HepG2 (cell line): Measurements from ENCODE around the gene C14orf132. TPM values are rescaled to one million over a fixed set of nuclear protein-coding genes. Genes with fewer than 3 reads are reported as not detected.

Experiments used
- ATAC-seq: fragments of 200-7000 bp; cut with Tn5 transposase; 3 replicates; pipeline ENCODE4 v1.9.1; 2020; ENCODE audit warnings: mild to moderate bottlenecking, moderate library complexity
- BruUV-seq: library from RNA; stranded (reverse); fragments of 400-500 nt; replicated peaks from 2 replicates; lab custom pipeline; 2021; lab: Mats Ljungman, UMichigan
- CTCF ChIA-PET: fragments of 300-600 bp; formaldehyde crosslinking; extraction: SDS; loops from one replicate; lab custom pipeline; 2021; ENCODE audit warnings: low total read pairs, inconsistent platforms, low intra/inter-chr PET ratio; lab: Yijun Ruan, JAX
- POLR2A ChIA-PET: fragments of 350-600 bp; sonication (Branson Sonifier 250); formaldehyde crosslinking; loops from one replicate; lab custom pipeline; 2020; ENCODE audit warnings: antibody characterized with exemption, inconsistent platforms; lab: Yijun Ruan, JAX
- DNase-seq: peaks from one replicate; pipeline ENCODE4 v3.0.0-alpha.2; 2015; ENCODE audit warnings: low spot score
- FAIRE-seq: peaks from 3 replicates; lab custom pipeline; 2011; peaks lifted over from hg19 to GRCh38; lab: Jason Lieb, UNC
- H2AFZ ChIP-seq: one replicate; pipeline ENCODE4 v1.6.1; 2011; ENCODE audit warnings: low read length, inconsistent platforms
- H3K27ac ChIP-seq: fragments of 300-600 bp; 3 replicates; pipeline ENCODE4 v1.8.0; 2011; ENCODE audit warnings: mixed run types, mild to moderate bottlenecking, mixed read lengths, low read length, inconsistent platforms; ENCODE audit not compliant: insufficient read depth; ENCODE audit errors: extremely low read length
- H3K27me3 ChIP-seq, 2 experiments: fragments of 200-600 bp in 1 of 2; 2 replicates in 1 of 2; 3 replicates in 1 of 2; pipeline versions ENCODE4 v1.6.0 to v1.8.0; 2011; ENCODE audit warnings: low read length in 2 of 2, mild to moderate bottlenecking in 2 of 2, moderate library complexity in 2 of 2, inconsistent platforms in 1 of 2; ENCODE audit not compliant: insufficient read depth in 2 of 2, control insufficient read depth in 1 of 2
- H3K36me3 ChIP-seq, 2 experiments: fragments of 200-600 bp in 1 of 2; replicated peaks in 1 of 2; 2 replicates in 1 of 2; 3 replicates in 1 of 2; pipeline versions ENCODE4 v1.5.1 to v1.8.0; 2011; ENCODE audit warnings: low read length in 2 of 2, inconsistent platforms in 1 of 2; ENCODE audit not compliant: insufficient read depth in 2 of 2, control insufficient read depth in 1 of 2
- H3K4me1 ChIP-seq: 2 replicates; pipeline ENCODE4 v1.5.1; 2012; ENCODE audit warnings: low read length, inconsistent platforms; ENCODE audit not compliant: insufficient read depth
- H3K4me2 ChIP-seq: 2 replicates; pipeline ENCODE4 v1.6.0; 2011; ENCODE audit warnings: low read depth, low read length, inconsistent platforms
- H3K4me3 ChIP-seq, 3 experiments: fragments of 200-600 bp in 1 of 3; sonication (generic), shearing (Covaris generic) in 1 of 3; replicated peaks in 1 of 3; 2 replicates each; pipeline ENCODE4 v1.5.1; 2011 to 2016; ENCODE audit warnings: low read length in 3 of 3, inconsistent platforms in 2 of 3, low read depth in 2 of 3, mild to moderate bottlenecking in 2 of 3, control low read depth in 1 of 3, mixed read lengths in 1 of 3; ENCODE audit not compliant: insufficient read depth in 1 of 3
- H3K79me2 ChIP-seq: one replicate; pipeline ENCODE4 v1.6.1; 2011; ENCODE audit warnings: low read length, inconsistent platforms; ENCODE audit not compliant: insufficient read depth
- H3K9ac ChIP-seq: 2 replicates; pipeline ENCODE4 v1.6.0; 2011; ENCODE audit warnings: mild to moderate bottlenecking, low read depth, low read length, inconsistent platforms; ENCODE audit not compliant: insufficient read depth
- H3K9me3 ChIP-seq: 2 replicates; pipeline ENCODE4 v1.5.1; 2012; ENCODE audit warnings: mild to moderate bottlenecking, low read length
- H4K20me1 ChIP-seq: 2 replicates; pipeline ENCODE4 v1.6.0; 2011; ENCODE audit warnings: inconsistent platforms, mild to moderate bottlenecking, low read length, moderate library complexity; ENCODE audit not compliant: insufficient read depth
- ARNTL ChIP-seq: sonication (generic); formaldehyde crosslinking; IDR thresholded peaks from 2 replicates; pipeline ENCODE4 v1.4.0; 2020; ENCODE audit warnings: mild to moderate bottlenecking, missing genetic modification reagents
- ATF1 ChIP-seq: IDR thresholded peaks from 2 replicates; pipeline ENCODE4 v1.6.1; 2016; ENCODE audit warnings: mild to moderate bottlenecking, control low read depth
- CEBPG ChIP-seq: IDR thresholded peaks from 2 replicates; pipeline ENCODE4 v1.6.1; 2016
- GLMP ChIP-seq: sonication (generic); formaldehyde crosslinking; IDR thresholded peaks from 2 replicates; pipeline ENCODE4 v1.9.0; 2021; ENCODE audit warnings: missing genetic modification reagents, mild to moderate bottlenecking, borderline replicate concordance
- HBP1 ChIP-seq: IDR thresholded peaks from 2 replicates; pipeline ENCODE4 v1.6.1; 2016; ENCODE audit warnings: low read depth, control low read depth
- IKZF4 ChIP-seq: sonication (generic); formaldehyde crosslinking; IDR thresholded peaks from 2 replicates; pipeline ENCODE4 v1.5.1; 2020; ENCODE audit warnings: borderline replicate concordance, mild to moderate bottlenecking, low read depth, missing genetic modification reagents; ENCODE audit errors: not compliant biosample characterization
- IKZF5 ChIP-seq: IDR thresholded peaks from 2 replicates; pipeline ENCODE4 v1.6.1; 2018; ENCODE audit warnings: missing genetic modification reagents, mild to moderate bottlenecking, missing compliant biosample characterization
- KDM3A ChIP-seq: IDR thresholded peaks from 2 replicates; pipeline ENCODE4 v1.6.1; 2018; ENCODE audit warnings: low read depth, missing compliant biosample characterization
- POGK ChIP-seq: sonication (generic); formaldehyde crosslinking; conservative IDR thresholded peaks from 2 replicates; pipeline ENCODE4 v1.8.0; 2022; ENCODE audit warnings: mild to moderate bottlenecking, moderate library complexity, missing genetic modification reagents
- SIX1 ChIP-seq: sonication (generic); formaldehyde crosslinking; IDR thresholded peaks from 2 replicates; pipeline ENCODE4 v1.4.0; 2020; ENCODE audit warnings: missing genetic modification reagents, borderline replicate concordance
- ZBTB26 ChIP-seq: IDR thresholded peaks from 2 replicates; pipeline ENCODE4 v1.6.1; 2016; ENCODE audit warnings: missing compliant biosample characterization, missing genetic modification reagents, borderline replicate concordance
- ZNF451 ChIP-seq: sonication (generic); formaldehyde crosslinking; IDR thresholded peaks from 2 replicates; pipeline ENCODE4 v1.5.0; 2020; ENCODE audit warnings: mild to moderate bottlenecking, missing genetic modification reagents
- ZNF576 ChIP-seq: sonication (generic); formaldehyde crosslinking; IDR thresholded peaks from 2 replicates; pipeline ENCODE4 v1.4.0; 2020; ENCODE audit warnings: mild to moderate bottlenecking, missing genetic modification reagents
- ZNF709 ChIP-seq: sonication (generic); formaldehyde crosslinking; IDR thresholded peaks from 2 replicates; pipeline ENCODE4 v1.5.0; 2020; ENCODE audit warnings: mild to moderate bottlenecking, missing genetic modification reagents
- ZNF713 ChIP-seq: sonication (generic); formaldehyde crosslinking; IDR thresholded peaks from 2 replicates; pipeline ENCODE4 v1.4.0; 2020; ENCODE audit warnings: mild to moderate bottlenecking, missing genetic modification reagents
- WGBS: methylation state at CpG from one replicate; pipeline ENCODE4 v1.1.6; 2017; ENCODE audit warnings: low lambda C conversion rate; 5-methylcytosine and 5-hydroxymethylcytosine counted together
- in situ Hi-C: cut with HindIII; loops from 2 replicates; pipeline ENCODE4 v1.10.0; 2017; ENCODE audit warnings: low pct_unique_long_range_greater_than_20kb; ENCODE audit not compliant: extremely low pct_ligation_motif_present
- intact Hi-C: fragments of 100-400 bp; cut with micrococcal nuclease; formaldehyde crosslinking; loops from one replicate; pipeline ENCODE4 v1.10.0; 2022; ENCODE audit not compliant: unreplicated experiment
- polyA plus RNA-seq, 8 experiments: library from polyadenylated mRNA; depleted of rRNA in 3 of 8; stranded (reverse) in 7 of 8; unstranded in 1 of 8; fragments of >200 nt; fragmentation: Illumina TruSeq in 4 of 8; extraction: Trizol in 4 of 8; gene quantifications; 2 replicates each; pipeline versions ENCODE4 v1.2.1 to v1.2.3, GENCODE V29; 2011 to 2016; ENCODE audit warnings: low read depth in 4 of 8, missing spikeins in 1 of 8, mixed read lengths in 1 of 8; ENCODE audit not compliant: insufficient read depth in 1 of 8
- total RNA-seq, 5 experiments: library from RNA; depleted of rRNA; stranded (reverse); fragments of >200 nt; fragmentation: Illumina TruSeq; extraction: Trizol; gene quantifications; 2 replicates each; pipeline ENCODE4 v1.2.3, GENCODE V29; 2016; ENCODE audit warnings: low read depth in 1 of 5

C14orf132 gene
- total and polyA plus RNA-seq, 2 of the 13 experiments (the other 11 are each of a cell fraction or from before 2014, with no cell fraction given): 0.13 to 0.15 TPM

GRCh38 chr14:96097752-96098151 is 58.6 kb downstream of the C14orf132 start:
- BruUV-seq: no TSS peak
- CTCF ChIA-PET: interaction anchor here (4.5 kb wide), 1 partner anchor 178 kb away, joined by 93 read pairs; no protein-coding TSS in a partner anchor
- Histone ChIP-seq H3K27me3 (no peaks in the 10 kb centered on the region), H3K4me2 (peak overlapping the region; percentile 62), H4K20me1 (no peaks in the 10 kb centered on the region), H3K4me3 (peak overlapping the region in 1 of 3 experiments; percentile 32; a peak in 1 of 6 replicates), H3K36me3 (no peaks in the 10 kb centered on the region), H2AFZ (no peak overlapping the region), H3K79me2 (no peaks in the 10 kb centered on the region), H3K27ac (peak overlapping the region; percentile 23), H3K9ac (no peak overlapping the region), H3K9me3 (no peaks in the 10 kb centered on the region), H3K4me1 (peaks cover 45% of the 10 kb centered on the region)
- intact Hi-C loops: loop anchor here (1.0 to 2.0 kb wide), 2 partner anchors 41 to 536 kb away; no protein-coding TSS in a partner anchor
- POLR2A ChIA-PET: no interaction called here
- DNase-seq (peak; percentile 22), ATAC-seq (peak; percentile 66), FAIRE-seq (peak; percentile 73)
- in situ Hi-C loops: loop anchor here (5.0 kb wide), 2 partner anchors 180 to 325 kb away; no protein-coding TSS in a partner anchor
- 0% methylated on average over 6 of the region's 7 CpGs for WGBS
- no peak for TF ChIP-seq ZNF713 (CRISPR knock-in tag)
- no peak for TF ChIP-seq IKZF5 (CRISPR knock-in tag)
- no peak for TF ChIP-seq ZNF576 (CRISPR knock-in tag)
- no peak for TF ChIP-seq GLMP (CRISPR knock-in tag)
- TF ChIP-seq IKZF4: no peak
- no peak for TF ChIP-seq ARNTL (CRISPR knock-in tag)
- TF ChIP-seq CEBPG (CRISPR knock-in tag): no peak
- no peak for TF ChIP-seq KDM3A (CRISPR knock-in tag)
- no peak for TF ChIP-seq ATF1 (CRISPR knock-in tag)
- no peak for TF ChIP-seq HBP1
- TF ChIP-seq ZNF451 (CRISPR knock-in tag): no peak
- TF ChIP-seq ZNF709 (CRISPR knock-in tag): no peak
- TF ChIP-seq SIX1 (CRISPR knock-in tag): no peak
- no peak for TF ChIP-seq ZBTB26 (CRISPR knock-in tag)
- no peak for TF ChIP-seq POGK (CRISPR knock-in tag)
